Measurements from ENCODE around the gene TWIST2. TPM values are rescaled to one million over a fixed set of nuclear protein-coding genes. Genes with fewer than 3 reads are reported as not detected.

Gene TWIST2
- total RNA-seq, 2 donors from 2014 or later = not detected

GRCh38 chr2:238847419-238847801, 475 bp upstream of the TWIST2 start:
- no peaks in the 10 kb centered on the region for H3K4me1 Mint-ChIP-seq
- H3K9me3 Mint-ChIP-seq = no peaks in the 10 kb centered on the region
- peaks cover 43% of the 10 kb centered on the region for H3K27me3 Mint-ChIP-seq
- no peaks in the 10 kb centered on the region for H3K36me3 Mint-ChIP-seq (ENCODE audit: low read depth)
- H3K4me3 Mint-ChIP-seq = no peak overlapping the region
- ATAC-seq (replicated peaks) = no peak
- no peak overlapping the region for H3K27ac Mint-ChIP-seq

- H3K4me3 Mint-ChIP-seq = no peak overlapping the region
- H3K27ac Mint-ChIP-seq = no peak overlapping the region
- no peaks in the 10 kb centered on the region for H3K36me3 Mint-ChIP-seq (ENCODE audit: low read depth)
- H3K9me3 Mint-ChIP-seq = no peaks in the 10 kb centered on the region
- H3K27me3 Mint-ChIP-seq = peaks cover 49% of the 10 kb centered on the region
- ATAC-seq (replicated peaks) = no peak
- no peaks in the 10 kb centered on the region for H3K4me1 Mint-ChIP-seq
Observed at GRCh38 chr2:238848691-238848975, 748 bp downstream of the TWIST2 start.

DNA sequence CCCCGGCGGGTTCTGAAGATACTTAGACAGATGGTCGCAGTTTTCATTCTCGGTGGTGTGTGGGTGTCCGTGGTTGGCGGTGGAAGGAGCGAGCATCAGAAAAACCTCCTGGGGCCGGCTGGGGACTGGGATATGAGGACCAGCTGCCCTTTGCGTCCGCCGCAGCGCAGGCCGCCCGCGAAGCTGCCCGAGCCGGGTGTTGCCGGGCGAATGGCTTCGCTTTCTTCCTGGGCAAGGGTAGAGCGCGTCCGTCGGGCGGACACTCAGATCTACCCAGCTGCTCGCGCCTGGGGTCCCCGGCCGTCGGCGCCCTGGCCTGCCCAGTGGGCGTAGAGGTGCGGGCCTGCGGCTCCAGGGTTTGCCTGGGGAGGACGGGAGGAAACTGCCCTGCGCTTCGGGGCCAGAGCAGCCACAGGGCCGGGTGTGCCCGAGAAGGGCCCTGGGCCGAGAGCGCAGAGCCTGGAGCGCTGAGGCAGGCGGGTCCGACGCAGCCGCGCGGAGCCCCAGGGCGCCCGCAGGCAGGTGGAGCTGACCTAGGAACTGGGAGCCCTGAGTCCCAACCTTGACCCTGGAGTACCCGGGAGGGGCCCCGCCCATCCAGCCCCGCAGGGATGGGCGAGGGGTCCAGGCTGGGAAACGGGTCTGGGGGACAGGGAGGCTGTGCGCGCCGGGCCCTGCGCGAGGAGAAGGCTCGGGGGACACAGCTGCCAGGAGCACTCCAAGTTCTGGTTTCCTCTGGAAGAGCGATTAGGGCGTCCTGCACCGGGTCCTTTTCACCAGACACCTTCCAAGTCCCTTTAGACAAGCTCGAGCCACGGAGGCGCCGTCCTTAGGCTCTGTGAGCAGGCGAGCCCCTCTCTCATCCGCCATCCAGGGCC, 1.3 kb downstream of the TWIST2 start:
- Mint-ChIP-seq H3K36me3 (ENCODE audit: low read depth) (no peaks in the 10 kb centered on the region), H3K4me3 (no peak overlapping the region), H3K27ac (no peak overlapping the region), H3K4me1 (no peaks in the 10 kb centered on the region), H3K27me3 (peaks cover 46% of the 10 kb centered on the region), H3K9me3 (no peaks in the 10 kb centered on the region)
- no peak for ATAC-seq (replicated peaks)

GRCh38 chr2:238850091-238850490, 2.2 kb downstream of the TWIST2 start:
- Mint-ChIP-seq H3K4me1 (no peaks in the 10 kb centered on the region), H3K4me3 (no peak overlapping the region)
- no peak for ATAC-seq (replicated peaks)

DNA sequence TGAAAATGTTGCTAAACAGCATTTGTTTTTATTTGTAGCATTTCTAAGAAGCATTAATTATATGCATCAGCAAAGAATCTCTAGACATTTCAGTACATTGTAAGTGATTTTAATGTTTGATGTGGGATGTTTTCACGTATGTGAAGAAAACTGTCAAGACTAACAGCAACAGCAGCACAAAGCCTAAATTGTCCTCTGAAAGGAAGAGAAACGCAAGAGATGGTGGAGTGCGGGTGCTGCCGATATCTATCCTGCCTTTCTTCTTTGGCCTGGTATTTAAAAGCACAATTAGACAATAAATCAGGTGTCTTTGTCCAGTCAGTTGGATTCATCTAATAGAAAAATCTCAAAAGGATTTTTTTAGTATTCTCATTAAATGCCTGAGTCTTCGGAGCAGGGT, 3.1 kb downstream of the TWIST2 start:
- peaks cover 42% of the 10 kb centered on the region for H3K27me3 Mint-ChIP-seq

More at GRCh38 chr2:238850091-238850490, 2.2 kb downstream of the TWIST2 start:
- no peak overlapping the region for H3K27ac Mint-ChIP-seq
- no peaks in the 10 kb centered on the region for H3K36me3 Mint-ChIP-seq (ENCODE audit: low read depth)
- no peaks in the 10 kb centered on the region for H3K9me3 Mint-ChIP-seq
- peaks cover 43% of the 10 kb centered on the region for H3K27me3 Mint-ChIP-seq

GRCh38 chr2:238851761-238852160, 3.9 kb downstream of the TWIST2 start:
- H3K27me3 Mint-ChIP-seq = peaks cover 42% of the 10 kb centered on the region
- ATAC-seq (replicated peaks) = no peak
- H3K4me3 Mint-ChIP-seq = no peak overlapping the region

More for the DNA sequence above, 3.1 kb downstream of the TWIST2 start:
- ATAC-seq (replicated peaks) = no peak
- Mint-ChIP-seq H3K4me1 (no peaks in the 10 kb centered on the region), H3K27ac (no peak overlapping the region), H3K36me3 (ENCODE audit: low read depth) (no peaks in the 10 kb centered on the region), H3K4me3 (no peak overlapping the region), H3K9me3 (no peaks in the 10 kb centered on the region)

GRCh38 chr2:238852206-238852869, 4.5 kb downstream of the TWIST2 start:
- Mint-ChIP-seq H3K27me3 (peaks cover 42% of the 10 kb centered on the region), H3K9me3 (no peaks in the 10 kb centered on the region), H3K4me3 (no peak overlapping the region), H3K4me1 (no peaks in the 10 kb centered on the region), H3K27ac (no peak overlapping the region), H3K36me3 (ENCODE audit: low read depth) (no peaks in the 10 kb centered on the region)
- no peak for ATAC-seq (replicated peaks)

More at GRCh38 chr2:238851761-238852160, 3.9 kb downstream of the TWIST2 start:
- H3K4me1 Mint-ChIP-seq = no peaks in the 10 kb centered on the region
- no peaks in the 10 kb centered on the region for H3K9me3 Mint-ChIP-seq
- no peaks in the 10 kb centered on the region for H3K36me3 Mint-ChIP-seq (ENCODE audit: low read depth)
- H3K27ac Mint-ChIP-seq = no peak overlapping the region

GRCh38 chr2:238853218-238853617, 5.3 kb downstream of the TWIST2 start:
- H3K27ac Mint-ChIP-seq = no peak overlapping the region
- H3K36me3 Mint-ChIP-seq (ENCODE audit: low read depth) = no peaks in the 10 kb centered on the region
- H3K9me3 Mint-ChIP-seq = no peaks in the 10 kb centered on the region
- H3K4me1 Mint-ChIP-seq = no peaks in the 10 kb centered on the region
- H3K4me3 Mint-ChIP-seq = no peak overlapping the region
- H3K27me3 Mint-ChIP-seq = peaks cover 42% of the 10 kb centered on the region
- ATAC-seq (replicated peaks) = no peak

GRCh38 chr2:238853721-238854120, 5.8 kb downstream of the TWIST2 start:
- no peak overlapping the region for H3K4me3 Mint-ChIP-seq
- no peaks in the 10 kb centered on the region for H3K36me3 Mint-ChIP-seq (ENCODE audit: low read depth)
- H3K27me3 Mint-ChIP-seq = peaks cover 42% of the 10 kb centered on the region
- no peaks in the 10 kb centered on the region for H3K4me1 Mint-ChIP-seq
- H3K9me3 Mint-ChIP-seq = no peaks in the 10 kb centered on the region
- no peak for ATAC-seq (replicated peaks)
- no peak overlapping the region for H3K27ac Mint-ChIP-seq

DNA sequence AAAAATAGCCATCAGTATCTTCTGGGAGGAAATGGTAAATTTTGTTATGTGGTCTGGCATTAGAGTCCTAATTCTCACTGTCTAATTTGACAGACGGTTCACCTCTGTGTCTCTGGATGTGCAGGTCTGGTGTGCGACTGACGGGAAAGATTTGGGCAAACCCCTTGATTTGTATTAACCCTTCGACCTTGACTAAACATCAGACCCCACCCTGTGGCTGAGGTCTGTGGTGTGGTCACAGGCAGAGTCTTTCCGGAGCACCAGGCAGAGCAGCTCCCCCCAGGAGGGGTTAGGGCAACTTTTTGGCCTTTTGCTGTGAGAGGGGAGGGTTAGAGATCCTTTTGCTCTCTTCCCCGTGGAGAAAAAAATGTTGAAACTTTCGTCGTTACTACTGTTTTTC, 6.4 kb downstream of the TWIST2 start:
- peaks cover 42% of the 10 kb centered on the region for H3K27me3 Mint-ChIP-seq
- H3K9me3 Mint-ChIP-seq = no peaks in the 10 kb centered on the region
- no peak overlapping the region for H3K27ac Mint-ChIP-seq
- no peak overlapping the region for H3K4me3 Mint-ChIP-seq
- no peaks in the 10 kb centered on the region for H3K36me3 Mint-ChIP-seq (ENCODE audit: low read depth)
- H3K4me1 Mint-ChIP-seq = no peaks in the 10 kb centered on the region
- ATAC-seq (replicated peaks) = no peak

GRCh38 chr2:238854699-238855229, 6.9 kb downstream of the TWIST2 start:
- H3K4me3 Mint-ChIP-seq = no peak overlapping the region
- peaks cover 44% of the 10 kb centered on the region for H3K27me3 Mint-ChIP-seq
- no peaks in the 10 kb centered on the region for H3K9me3 Mint-ChIP-seq
- H3K36me3 Mint-ChIP-seq (ENCODE audit: low read depth) = no peaks in the 10 kb centered on the region
- H3K4me1 Mint-ChIP-seq = no peaks in the 10 kb centered on the region
- no peak overlapping the region for H3K27ac Mint-ChIP-seq
- ATAC-seq (replicated peaks) = no peak

DNA sequence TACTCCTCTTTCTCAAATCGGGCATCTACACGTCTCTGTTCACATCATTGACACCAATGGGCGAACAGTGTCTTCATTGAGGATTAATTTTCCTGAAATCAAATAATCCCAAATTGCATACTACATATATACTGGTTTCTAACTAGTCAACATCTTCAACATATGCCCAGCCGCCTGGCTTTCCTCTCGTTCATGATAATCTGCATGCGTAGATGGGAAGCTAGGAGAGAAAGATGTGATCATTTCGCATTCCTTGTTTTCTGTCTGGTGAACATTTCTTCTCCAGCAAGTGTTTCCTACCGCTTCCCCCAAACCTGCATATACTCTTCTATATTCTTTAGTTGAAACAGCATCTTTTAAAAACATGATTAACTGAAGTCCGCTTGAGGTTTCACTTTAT, 7.4 kb downstream of the TWIST2 start:
- Mint-ChIP-seq H3K4me3 (no peak overlapping the region), H3K27me3 (peaks cover 43% of the 10 kb centered on the region), H3K27ac (no peak overlapping the region), H3K36me3 (ENCODE audit: low read depth) (no peaks in the 10 kb centered on the region), H3K4me1 (no peaks in the 10 kb centered on the region), H3K9me3 (no peaks in the 10 kb centered on the region)
- ATAC-seq (replicated peaks) = no peak

- no peaks in the 10 kb centered on the region for H3K4me1 Mint-ChIP-seq
- H3K9me3 Mint-ChIP-seq = no peaks in the 10 kb centered on the region
- peaks cover 37% of the 10 kb centered on the region for H3K27me3 Mint-ChIP-seq
- H3K27ac Mint-ChIP-seq = no peak overlapping the region
- ATAC-seq (replicated peaks) = no peak
- H3K36me3 Mint-ChIP-seq (ENCODE audit: low read depth) = no peaks in the 10 kb centered on the region
- H3K4me3 Mint-ChIP-seq = no peak overlapping the region
Observed at GRCh38 chr2:238855891-238856580, 8.2 kb downstream of the TWIST2 start.

GRCh38 chr2:238856713-238857567, 9.1 kb downstream of the TWIST2 start:
- no peaks in the 10 kb centered on the region for H3K9me3 Mint-ChIP-seq
- no peaks in the 10 kb centered on the region for H3K36me3 Mint-ChIP-seq (ENCODE audit: low read depth)
- H3K4me1 Mint-ChIP-seq = no peaks in the 10 kb centered on the region
- H3K4me3 Mint-ChIP-seq = no peak overlapping the region
- ATAC-seq (replicated peaks) = no peak
- no peak overlapping the region for H3K27ac Mint-ChIP-seq
- H3K27me3 Mint-ChIP-seq = peaks cover 32% of the 10 kb centered on the region
